ENCODE data around the gene ZNF714. TPM values are rescaled to one million over a fixed set of nuclear protein-coding genes. Genes with fewer than 3 reads are reported as not detected.

Gene ZNF714
- total RNA-seq, 1 experiment from 2014 or later, result 8.8 TPM

DNA sequence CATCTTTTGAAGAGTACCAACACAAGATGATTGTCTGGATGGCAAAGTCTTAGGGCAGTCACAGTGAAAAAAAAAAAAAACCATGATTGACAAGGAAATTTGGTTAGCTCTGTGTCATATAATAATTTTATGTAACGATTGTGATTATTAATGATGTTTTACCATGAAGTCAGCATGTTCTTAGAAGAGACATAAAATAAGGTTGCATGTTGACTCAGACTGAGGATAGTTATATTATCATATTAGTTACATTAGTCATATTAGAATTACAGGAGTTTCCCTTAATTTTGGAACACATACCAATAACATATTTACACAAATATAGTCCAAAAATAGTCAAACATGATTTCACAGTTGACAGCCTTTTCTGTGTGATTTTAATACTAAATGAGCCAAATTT, 65.5 kb downstream of the ZNF714 start:
- Histone ChIP-seq H3K27ac (ENCODE audit: low read length) (no peak overlapping the region), H3K36me3 (ENCODE audit: low read depth, low read length) (peaks cover 90% of the 10 kb centered on the region), H3K27me3 (ENCODE audit: low read length) (no peaks in the 10 kb centered on the region), H3K9me3 (ENCODE audit: low read length) (peaks cover 22% of the 10 kb centered on the region), H3K4me1 (ENCODE audit: insufficient read depth, low read length) (0 out of 2 replicates have a peak, but pooled peaks cover 5% of the 10 kb centered on the region), H3F3A (ENCODE audit: low read length, unreplicated experiment) (no peaks in the 10 kb centered on the region), H2AFZ (ENCODE audit: low read length) (no peak overlapping the region), H4K20me1 (ENCODE audit: low read length) (no peaks in the 10 kb centered on the region), H3K9me2 (replicated peaks; ENCODE audit: low read length) (no peaks in the 10 kb centered on the region), H3K4me2 (ENCODE audit: low read length) (no peak overlapping the region), H3K79me2 (ENCODE audit: low read length) (peaks cover 11% of the 10 kb centered on the region), H3K9ac (ENCODE audit: low read length) (no peak overlapping the region), H3K4me3 (ENCODE audit: low read length) (no peak overlapping the region)
- ChIA-PET CTCF (no interaction called here), POLR2A (ENCODE audit: unreplicated experiment) (no interaction called here)
- TF ChIP-seq EZH2 (IDR thresholded peaks at IDR 0.05; ENCODE audit: low read length, unreplicated experiment) (no peak), EZH2phosphoT487 (IDR thresholded peaks at IDR 0.05; ENCODE audit: borderline replicate concordance, low read length) (no peak)
- TF ChIP-seq, protein P1, sequence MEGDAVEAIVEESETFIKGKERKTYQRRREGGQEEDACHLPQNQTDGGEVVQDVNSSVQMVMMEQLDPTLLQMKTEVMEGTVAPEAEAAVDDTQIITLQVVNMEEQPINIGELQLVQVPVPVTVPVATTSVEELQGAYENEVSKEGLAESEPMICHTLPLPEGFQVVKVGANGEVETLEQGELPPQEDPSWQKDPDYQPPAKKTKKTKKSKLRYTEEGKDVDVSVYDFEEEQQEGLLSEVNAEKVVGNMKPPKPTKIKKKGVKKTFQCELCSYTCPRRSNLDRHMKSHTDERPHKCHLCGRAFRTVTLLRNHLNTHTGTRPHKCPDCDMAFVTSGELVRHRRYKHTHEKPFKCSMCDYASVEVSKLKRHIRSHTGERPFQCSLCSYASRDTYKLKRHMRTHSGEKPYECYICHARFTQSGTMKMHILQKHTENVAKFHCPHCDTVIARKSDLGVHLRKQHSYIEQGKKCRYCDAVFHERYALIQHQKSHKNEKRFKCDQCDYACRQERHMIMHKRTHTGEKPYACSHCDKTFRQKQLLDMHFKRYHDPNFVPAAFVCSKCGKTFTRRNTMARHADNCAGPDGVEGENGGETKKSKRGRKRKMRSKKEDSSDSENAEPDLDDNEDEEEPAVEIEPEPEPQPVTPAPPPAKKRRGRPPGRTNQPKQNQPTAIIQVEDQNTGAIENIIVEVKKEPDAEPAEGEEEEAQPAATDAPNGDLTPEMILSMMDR (conservative IDR thresholded peaks at IDR 0.05; ENCODE audit: low read depth, low read length), result no peak
- intact Hi-C loops (cut with micrococcal nuclease), result no loop called here
- no TSS peak for BruUV-seq (replicated peaks)
- no peak for DNase-seq
- no peak for ATAC-seq

DNA sequence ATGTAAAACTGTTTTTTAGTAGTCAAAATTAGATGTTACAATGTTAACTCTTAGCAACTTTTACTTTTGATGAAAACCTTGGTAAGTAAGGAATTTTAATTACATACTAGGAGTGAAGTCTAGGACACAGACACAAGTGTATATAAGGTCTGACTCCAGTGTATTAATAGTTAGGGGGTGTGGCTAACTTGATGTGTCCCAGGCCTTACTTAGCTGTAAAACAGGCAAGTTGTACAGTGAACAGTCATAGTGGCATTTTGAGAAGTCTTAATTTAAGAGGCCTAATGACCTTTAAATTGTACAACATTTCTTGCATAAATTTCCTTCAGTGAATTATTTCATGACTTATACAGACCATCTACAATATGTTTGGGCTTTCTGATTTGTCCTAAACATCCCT, 66.7 kb downstream of the ZNF714 start:
- no peak overlapping the region for H2AFZ ChIP-seq (ENCODE audit: low read length)
- BruUV-seq (replicated peaks), result no TSS peak
- ChIA-PET CTCF (no interaction called here), POLR2A (ENCODE audit: unreplicated experiment) (no interaction called here)
- no peaks in the 10 kb centered on the region for H3K4me1 ChIP-seq (ENCODE audit: insufficient read depth, low read length)
- H3K4me2 ChIP-seq (ENCODE audit: low read length), result no peak overlapping the region
- peaks cover 25% of the 10 kb centered on the region for H3K9me3 ChIP-seq (ENCODE audit: low read length)
- no peak for TF ChIP-seq EZH2phosphoT487 (IDR thresholded peaks at IDR 0.05; ENCODE audit: borderline replicate concordance, low read length)
- no peak for TF ChIP-seq EZH2 (IDR thresholded peaks at IDR 0.05; ENCODE audit: low read length, unreplicated experiment)
- TF ChIP-seq, protein P1 (conservative IDR thresholded peaks at IDR 0.05; ENCODE audit: low read depth, low read length), result no peak
- H3K79me2 ChIP-seq (ENCODE audit: low read length), result no peaks in the 10 kb centered on the region
- H3K27ac ChIP-seq (ENCODE audit: low read length), result no peak overlapping the region
- no peaks in the 10 kb centered on the region for H3F3A ChIP-seq (ENCODE audit: low read length, unreplicated experiment)
- intact Hi-C loops (cut with micrococcal nuclease), result no loop called here
- no peaks in the 10 kb centered on the region for H3K9me2 ChIP-seq (replicated peaks; ENCODE audit: low read length)
- no peak overlapping the region for H3K9ac ChIP-seq (ENCODE audit: low read length)
- no peak for ATAC-seq
- H3K27me3 ChIP-seq (ENCODE audit: low read length), result no peaks in the 10 kb centered on the region
- H4K20me1 ChIP-seq (ENCODE audit: low read length), result no peaks in the 10 kb centered on the region
- H3K36me3 ChIP-seq (ENCODE audit: low read depth, low read length), result peaks cover 94% of the 10 kb centered on the region
- no peak for DNase-seq
- H3K4me3 ChIP-seq (ENCODE audit: low read length), result peak overlapping the region; percentile 18; the same call in 1 of the 2 replicates

DNA sequence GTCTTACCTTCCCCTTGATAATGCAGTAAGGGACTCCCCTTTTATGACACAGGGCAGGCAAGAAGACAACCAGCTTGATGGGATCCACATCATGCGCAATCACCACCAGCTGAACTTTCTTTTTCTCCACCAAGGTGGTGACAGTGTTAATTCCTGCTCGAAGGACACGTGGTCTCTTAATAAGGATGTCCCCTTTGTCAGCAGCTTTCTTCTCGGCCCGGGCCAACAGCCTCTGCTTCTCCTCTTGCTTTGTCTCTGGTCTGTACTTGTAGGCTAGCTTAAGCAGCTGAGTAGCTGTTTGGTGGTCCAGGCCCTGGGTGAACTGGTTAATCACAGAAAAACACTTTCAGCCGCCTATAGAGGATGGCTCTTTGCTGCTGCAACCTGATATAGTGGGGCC, 67.9 kb downstream of the ZNF714 start:
- no peak overlapping the region for H3K4me3 ChIP-seq (ENCODE audit: low read length)
- H3K79me2 ChIP-seq (ENCODE audit: low read length), result no peaks in the 10 kb centered on the region
- ChIA-PET CTCF (no interaction called here), POLR2A (ENCODE audit: unreplicated experiment) (no interaction called here)
- DNase-seq, result no peak
- TF ChIP-seq EZH2 (IDR thresholded peaks at IDR 0.05; ENCODE audit: low read length, unreplicated experiment) (no peak), EZH2phosphoT487 (IDR thresholded peaks at IDR 0.05; ENCODE audit: borderline replicate concordance, low read length) (no peak)
- TF ChIP-seq, protein P1 (conservative IDR thresholded peaks at IDR 0.05; ENCODE audit: low read depth, low read length), result no peak
- H3K9ac ChIP-seq (ENCODE audit: low read length), result no peak overlapping the region
- intact Hi-C loops (cut with micrococcal nuclease), result no loop called here
- H3K9me2 ChIP-seq (replicated peaks; ENCODE audit: low read length), result no peaks in the 10 kb centered on the region
- H3K4me1 ChIP-seq (ENCODE audit: insufficient read depth, low read length), result no peaks in the 10 kb centered on the region
- H3K27me3 ChIP-seq (ENCODE audit: low read length), result no peaks in the 10 kb centered on the region
- peaks cover 83% of the 10 kb centered on the region for H3K36me3 ChIP-seq (ENCODE audit: low read depth, low read length)
- peaks cover 19% of the 10 kb centered on the region for H3K9me3 ChIP-seq (ENCODE audit: low read length)
- no peaks in the 10 kb centered on the region for H4K20me1 ChIP-seq (ENCODE audit: low read length)
- H3F3A ChIP-seq (ENCODE audit: low read length, unreplicated experiment), result no peaks in the 10 kb centered on the region
- H3K27ac ChIP-seq (ENCODE audit: low read length), result no peak overlapping the region
- no peak overlapping the region for H3K4me2 ChIP-seq (ENCODE audit: low read length)
- BruUV-seq (replicated peaks), result no TSS peak
- no peak overlapping the region for H2AFZ ChIP-seq (ENCODE audit: low read length)
- no peak for ATAC-seq

All from PC-3 (cell line).